ENCODE measurements around the gene LIG1.

LIG1 gene

GRCh38 chr19:48113190-48113917, 56.8 kb downstream of the LIG1 start:
- no peak for TF ChIP-seq CTCF (IDR thresholded peaks at IDR 0.05; ENCODE audit: insufficient read depth, missing control alignments)
- DNase-seq (ENCODE audit: insufficient read length, low spot score) = no peak
- FAIRE-seq = no peak

GRCh38 chr19:48111280-48111679, 58.9 kb downstream of the LIG1 start:
- FAIRE-seq (no peak), DNase-seq (ENCODE audit: insufficient read length, low spot score) (no peak)
- no peak for TF ChIP-seq CTCF (IDR thresholded peaks at IDR 0.05; ENCODE audit: insufficient read depth, missing control alignments)

GRCh38 chr19:48110350-48110966, 59.7 kb downstream of the LIG1 start, which contains the start of gene PLA2G4C:
TSS of gene PLA2G4C (minus strand) at chr19:48110817. CDS start at chr19:48106529, 4,288 bp downstream.
- DNase-seq (ENCODE audit: insufficient read length, low spot score) = peak; percentile 99
- TF ChIP-seq CTCF (IDR thresholded peaks at IDR 0.05; ENCODE audit: insufficient read depth, missing control alignments) = no peak
- no peak for FAIRE-seq

- no peak for DNase-seq (ENCODE audit: insufficient read length, low spot score)
- no peak for TF ChIP-seq CTCF (IDR thresholded peaks at IDR 0.05; ENCODE audit: insufficient read depth, missing control alignments)
- no peak for FAIRE-seq
These were observed 61.0 kb downstream of the LIG1 start for GRCh38 chr19:48108997-48109782.

- no peak for FAIRE-seq
- TF ChIP-seq CTCF (IDR thresholded peaks at IDR 0.05; ENCODE audit: insufficient read depth, missing control alignments) = no peak
- no peak for DNase-seq (ENCODE audit: insufficient read length, low spot score)
These were observed 66.2 kb downstream of the LIG1 start for GRCh38 chr19:48103922-48104321.

- no peak for FAIRE-seq
- peak; percentile 68 for DNase-seq (ENCODE audit: insufficient read length, low spot score)
- peak; percentile 74 for TF ChIP-seq CTCF (IDR thresholded peaks at IDR 0.05; ENCODE audit: insufficient read depth, missing control alignments)
These were observed 67.0 kb downstream of the LIG1 start for GRCh38 chr19:48102870-48103751.
